Ishikawa (cell line): ENCODE data around the gene USHBP1.

Experiments
- CEBPB ChIP-seq: IDR thresholded peaks from 2 replicates; pipeline ENCODE4 v1.6.1; 2012
- CREB1 ChIP-seq: IDR thresholded peaks from 2 replicates; pipeline ENCODE4 v1.6.1; 2012; ENCODE audit warnings: low read depth
- EGR1 ChIP-seq: IDR thresholded peaks from 2 replicates; pipeline ENCODE4 v1.6.1; 2012
- EP300 ChIP-seq: IDR thresholded peaks from 2 replicates; pipeline ENCODE4 v1.6.1; 2012; ENCODE audit warnings: borderline replicate concordance
- FOXM1 ChIP-seq: IDR thresholded peaks from 2 replicates; pipeline ENCODE4 v1.6.1; 2012; ENCODE audit warnings: low read depth, borderline replicate concordance
- NFIC ChIP-seq: IDR thresholded peaks from 2 replicates; pipeline ENCODE4 v1.6.1; 2012
- RAD21 ChIP-seq: IDR thresholded peaks from 2 replicates; pipeline ENCODE4 v1.6.1; 2012; ENCODE audit warnings: low read depth
- REST ChIP-seq: IDR thresholded peaks from 2 replicates; pipeline ENCODE4 v1.6.1; 2012; ENCODE audit warnings: low read depth, mild to moderate bottlenecking
- TAF1 ChIP-seq: IDR thresholded peaks from 2 replicates; pipeline ENCODE4 v1.6.1; 2012; ENCODE audit warnings: low read depth, mild to moderate bottlenecking
- TCF12 ChIP-seq: IDR thresholded peaks from 2 replicates; pipeline ENCODE4 v1.6.1; 2012; ENCODE audit warnings: low read depth
- TEAD4 ChIP-seq: IDR thresholded peaks from 2 replicates; pipeline ENCODE4 v1.6.1; 2012
- YY1 ChIP-seq: IDR thresholded peaks from 2 replicates; pipeline ENCODE4 v1.6.1; 2012; ENCODE audit warnings: low read depth
- ZBTB7A ChIP-seq: IDR thresholded peaks from 2 replicates; pipeline ENCODE4 v1.6.1; 2012; ENCODE audit warnings: low read depth
- TF ChIP-seq, protein P1 (sequence below): IDR thresholded peaks from 2 replicates; pipeline ENCODE4 v1.6.1; 2012
- TF ChIP-seq, protein P2 (sequence below): IDR thresholded peaks from 2 replicates; pipeline ENCODE4 v1.6.1; 2012

The USHBP1 gene

DNA sequence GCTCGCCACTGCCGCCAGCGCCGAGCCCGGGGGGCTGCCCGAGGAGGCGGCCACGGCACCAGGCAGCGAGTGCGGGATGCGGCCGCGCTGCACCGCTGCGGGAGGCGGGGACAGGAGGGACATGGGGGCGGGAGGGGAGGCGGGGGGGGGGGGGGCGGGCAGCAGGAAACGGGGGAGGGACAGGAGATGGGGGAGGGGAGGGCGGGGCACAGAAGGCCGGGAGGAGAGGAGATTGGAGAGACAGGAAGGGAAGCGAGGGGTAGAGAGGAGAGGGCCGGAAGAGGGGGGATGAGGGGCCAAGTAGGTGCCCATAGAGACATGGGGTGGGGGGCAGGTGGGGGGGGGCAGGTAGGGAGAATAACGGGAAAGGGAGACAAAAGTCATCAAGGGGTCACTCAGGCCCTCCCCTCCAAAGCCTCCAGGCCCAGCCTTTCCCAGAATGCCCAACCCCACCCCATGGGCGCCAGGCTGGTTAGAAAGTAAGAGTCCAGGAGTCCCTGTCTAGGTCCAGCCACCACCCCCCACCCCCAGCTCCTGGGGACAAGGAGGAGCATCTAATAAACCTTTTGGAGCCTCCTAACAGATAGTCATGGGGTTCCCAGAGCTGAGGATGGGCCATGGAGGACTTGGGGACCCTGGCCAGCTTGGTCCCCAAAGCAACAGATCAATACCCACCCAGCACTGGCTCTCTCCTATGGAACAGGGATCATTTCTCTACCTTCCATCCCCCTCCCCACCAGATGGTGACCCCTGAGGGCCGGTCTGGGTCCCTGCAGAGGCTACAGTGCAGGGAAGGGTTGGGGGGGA is 28.4 kb downstream of the USHBP1 start:
- TF ChIP-seq, protein P1, sequence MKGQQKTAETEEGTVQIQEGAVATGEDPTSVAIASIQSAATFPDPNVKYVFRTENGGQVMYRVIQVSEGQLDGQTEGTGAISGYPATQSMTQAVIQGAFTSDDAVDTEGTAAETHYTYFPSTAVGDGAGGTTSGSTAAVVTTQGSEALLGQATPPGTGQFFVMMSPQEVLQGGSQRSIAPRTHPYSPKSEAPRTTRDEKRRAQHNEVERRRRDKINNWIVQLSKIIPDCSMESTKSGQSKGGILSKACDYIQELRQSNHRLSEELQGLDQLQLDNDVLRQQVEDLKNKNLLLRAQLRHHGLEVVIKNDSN: no peak
- no peak for TF ChIP-seq ZBTB7A
- no peak for TF ChIP-seq NFIC
- TF ChIP-seq EGR1: no peak
- no peak for TF ChIP-seq TCF12
- TF ChIP-seq FOXM1: no peak
- no peak for TF ChIP-seq TEAD4
- TF ChIP-seq, protein P2, sequence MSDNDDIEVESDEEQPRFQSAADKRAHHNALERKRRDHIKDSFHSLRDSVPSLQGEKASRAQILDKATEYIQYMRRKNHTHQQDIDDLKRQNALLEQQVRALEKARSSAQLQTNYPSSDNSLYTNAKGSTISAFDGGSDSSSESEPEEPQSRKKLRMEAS: no peak
- no peak for TF ChIP-seq YY1
- no peak for TF ChIP-seq EP300
- no peak for TF ChIP-seq CREB1
- no peak for TF ChIP-seq RAD21
- TF ChIP-seq REST: no peak

GRCh38 chr19:17235300-17235970 is 29.1 kb downstream of the USHBP1 start:
- TF ChIP-seq TEAD4 (no peak), NFIC (no peak), ZBTB7A (0 out of 2 replicates have a peak, but pooled peaks have one; percentile 23)
- TF ChIP-seq, protein P2: no peak

DNA sequence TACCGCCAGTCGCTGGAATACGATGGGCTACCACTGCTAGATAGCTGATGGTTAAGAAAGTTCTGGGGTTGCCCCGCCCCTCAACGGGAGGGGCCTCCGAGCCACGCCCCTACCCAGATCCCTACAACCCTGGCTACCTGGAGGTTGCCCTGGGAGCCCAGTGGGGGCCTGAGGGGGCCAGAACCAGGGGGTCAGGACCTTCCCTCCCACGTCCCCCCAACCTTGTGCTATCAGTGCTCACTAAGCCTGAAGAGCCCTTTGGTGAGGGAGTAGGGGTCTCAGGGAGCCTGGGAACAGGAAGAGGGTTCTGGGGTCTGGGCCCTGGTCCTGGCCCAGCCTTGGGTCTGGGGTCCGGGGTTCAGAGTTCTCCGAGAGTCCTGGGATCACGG is 29.6 kb downstream of the USHBP1 start:
- TF ChIP-seq ZBTB7A: peak; percentile 58; the same call in 1 of the 2 replicates
- TF ChIP-seq TCF12: no peak
- TF ChIP-seq RAD21: no peak
- TF ChIP-seq FOXM1: no peak
- TF ChIP-seq REST: no peak

- TF ChIP-seq EGR1 (no peak), YY1 (no peak), FOXM1 (no peak), CEBPB (no peak), TEAD4 (no peak), RAD21 (no peak), NFIC (no peak), REST (no peak), TAF1 (no peak), ZBTB7A (no peak), EP300 (no peak), TCF12 (no peak), CREB1 (no peak)
- TF ChIP-seq, protein P1: no peak
- TF ChIP-seq, protein P2: no peak
These were observed 32.3 kb downstream of the USHBP1 start for GRCh38 chr19:17232258-17232657.

- TF ChIP-seq TCF12: no peak
- peak; percentile 24 for TF ChIP-seq NFIC
These were observed 34.7 kb downstream of the USHBP1 start for GRCh38 chr19:17229890-17230289.
